Measurements from ENCODE around the gene SLC41A2. TPM values are rescaled to one million over a fixed set of nuclear protein-coding genes. Genes with fewer than 3 reads are reported as not detected.
"Not testable (repeated sequence)": the region's sequence is repeated elsewhere in the genome, so short reads cannot be mapped to it uniquely, and the experiment has no call there.

SLC41A2 gene, protein sequence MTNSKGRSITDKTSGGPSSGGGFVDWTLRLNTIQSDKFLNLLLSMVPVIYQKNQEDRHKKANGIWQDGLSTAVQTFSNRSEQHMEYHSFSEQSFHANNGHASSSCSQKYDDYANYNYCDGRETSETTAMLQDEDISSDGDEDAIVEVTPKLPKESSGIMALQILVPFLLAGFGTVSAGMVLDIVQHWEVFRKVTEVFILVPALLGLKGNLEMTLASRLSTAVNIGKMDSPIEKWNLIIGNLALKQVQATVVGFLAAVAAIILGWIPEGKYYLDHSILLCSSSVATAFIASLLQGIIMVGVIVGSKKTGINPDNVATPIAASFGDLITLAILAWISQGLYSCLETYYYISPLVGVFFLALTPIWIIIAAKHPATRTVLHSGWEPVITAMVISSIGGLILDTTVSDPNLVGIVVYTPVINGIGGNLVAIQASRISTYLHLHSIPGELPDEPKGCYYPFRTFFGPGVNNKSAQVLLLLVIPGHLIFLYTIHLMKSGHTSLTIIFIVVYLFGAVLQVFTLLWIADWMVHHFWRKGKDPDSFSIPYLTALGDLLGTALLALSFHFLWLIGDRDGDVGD
- 17.2 TPM for total RNA-seq

DNA sequence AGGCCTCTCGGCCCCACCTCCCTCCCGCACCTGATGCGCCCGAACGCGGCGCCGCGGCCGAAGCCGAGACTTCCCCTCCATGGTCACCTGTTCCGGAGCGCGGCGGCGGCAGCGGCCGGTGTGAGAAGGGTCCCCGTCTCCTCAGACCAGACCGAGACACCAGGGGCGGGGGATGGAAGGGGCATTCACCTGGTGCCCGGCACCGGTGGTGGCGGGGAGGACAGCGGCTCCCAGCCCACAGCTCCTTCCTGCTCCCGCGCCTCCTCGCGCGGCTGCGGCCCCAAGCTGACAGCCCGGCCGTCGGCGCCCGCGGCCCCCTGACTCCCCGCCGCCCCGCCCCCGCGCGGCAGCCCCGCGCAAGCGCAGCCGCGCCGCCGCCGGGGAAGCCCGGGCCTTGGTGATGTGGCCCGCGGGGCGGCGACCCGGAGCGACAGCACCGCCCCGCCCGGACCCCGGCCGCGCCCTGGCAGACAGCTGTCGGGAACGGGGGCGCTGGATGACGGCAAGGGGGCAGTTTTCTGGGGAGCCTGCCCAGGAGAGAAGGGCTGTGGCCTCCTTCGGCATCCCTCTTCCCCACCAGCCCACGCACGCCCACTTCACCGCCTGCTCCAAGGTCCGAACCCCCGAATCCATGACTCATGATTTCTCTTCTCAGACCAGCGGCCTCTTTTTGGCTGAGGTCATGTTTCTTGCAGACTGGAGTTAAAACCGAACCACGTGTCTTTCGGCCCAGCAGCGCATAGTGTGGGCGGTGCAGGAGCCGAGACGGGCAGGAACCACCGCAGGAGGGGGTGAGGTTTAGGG, at the start of gene SLC41A2:
TSS of gene SLC41A2 (minus strand) at position 290 of the 804 bp plus-strand sequence. CDS start 29,763 bp downstream, outside the sequence.
- DNase-seq: peak; percentile 49

DNA sequence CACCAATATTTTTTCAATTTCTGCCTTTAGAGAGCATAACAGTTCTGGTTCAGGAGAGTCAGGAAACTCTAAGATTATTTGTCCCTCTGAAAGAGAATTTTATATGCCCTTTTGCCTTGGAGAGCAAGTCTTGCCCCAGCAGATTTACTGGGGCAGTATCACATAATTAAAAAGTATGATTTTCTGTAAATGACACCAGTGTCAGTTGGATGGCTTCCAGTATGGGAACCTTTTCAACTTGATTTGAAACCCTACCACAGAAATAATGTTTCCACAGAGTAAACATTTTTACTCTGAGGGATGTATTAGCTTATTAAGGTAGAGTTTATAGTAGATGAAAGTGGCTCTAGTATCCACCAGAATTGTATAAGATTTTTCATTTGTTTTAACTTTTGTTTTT, 43.4 kb upstream of the SLC41A2 start:
- DNase-seq: no peak

DNA sequence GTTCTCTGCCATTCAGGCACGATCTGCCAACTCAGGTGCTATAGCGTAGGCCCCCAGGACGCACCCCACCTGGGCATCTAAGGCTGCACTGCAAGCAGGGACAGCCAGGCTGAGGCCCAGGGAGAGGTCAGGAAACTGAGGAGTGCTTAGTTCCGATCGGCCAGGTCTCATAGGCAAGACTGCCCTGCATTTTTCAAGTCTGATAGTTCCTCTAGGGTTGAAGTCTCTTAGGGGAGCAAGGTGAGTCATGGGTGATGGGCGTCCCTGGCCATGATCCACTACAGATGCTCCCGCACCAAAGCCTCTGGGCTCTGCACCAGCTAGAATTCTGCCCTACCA, 41.2 kb upstream of the SLC41A2 start:
- DNase-seq: no peak

DNA sequence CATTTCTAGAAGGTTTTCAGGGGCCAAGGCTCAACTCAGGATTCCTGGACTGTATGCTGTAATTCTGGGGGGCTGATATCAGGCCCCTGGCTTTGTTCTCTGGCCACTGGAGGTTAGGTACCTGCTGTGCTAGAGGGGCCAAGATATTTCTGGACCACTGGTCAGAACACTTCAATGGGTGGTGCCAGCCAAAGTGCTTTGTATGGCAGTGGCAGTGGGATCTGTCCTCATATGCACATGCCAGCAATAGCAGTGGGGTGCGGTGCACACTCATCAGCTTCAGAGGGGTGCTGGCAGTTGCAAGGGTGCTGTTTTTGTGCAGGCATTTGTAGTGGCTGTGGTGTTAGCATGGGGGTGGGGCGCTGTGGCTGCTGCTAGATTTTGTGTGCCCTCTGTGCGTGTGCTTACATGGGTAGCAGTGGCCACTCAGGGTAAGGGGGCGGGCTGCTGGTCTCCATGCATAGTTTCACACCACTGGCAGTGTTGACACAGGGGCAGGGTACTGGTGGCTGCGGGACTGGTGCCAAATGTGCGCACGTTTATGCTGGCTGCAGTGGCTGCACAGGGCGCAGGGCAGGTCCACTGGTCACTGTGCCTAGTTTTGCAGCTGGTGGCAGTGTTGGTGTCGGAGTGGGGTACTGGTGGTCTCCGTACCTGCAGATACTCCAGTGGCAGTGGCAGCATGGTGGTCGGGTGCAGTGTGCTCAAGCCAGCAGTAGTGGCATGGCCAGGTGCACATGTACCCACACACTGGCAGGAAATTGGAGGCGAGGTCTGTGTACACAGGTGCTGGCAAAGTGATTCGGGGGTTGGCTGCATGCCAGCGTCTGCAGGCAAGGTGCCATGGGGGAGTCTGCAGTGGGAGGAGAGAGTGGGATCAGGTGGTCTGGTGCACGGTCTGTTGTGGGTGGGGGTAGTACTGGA, 40.6 kb upstream of the SLC41A2 start:
- no peak for DNase-seq

DNA sequence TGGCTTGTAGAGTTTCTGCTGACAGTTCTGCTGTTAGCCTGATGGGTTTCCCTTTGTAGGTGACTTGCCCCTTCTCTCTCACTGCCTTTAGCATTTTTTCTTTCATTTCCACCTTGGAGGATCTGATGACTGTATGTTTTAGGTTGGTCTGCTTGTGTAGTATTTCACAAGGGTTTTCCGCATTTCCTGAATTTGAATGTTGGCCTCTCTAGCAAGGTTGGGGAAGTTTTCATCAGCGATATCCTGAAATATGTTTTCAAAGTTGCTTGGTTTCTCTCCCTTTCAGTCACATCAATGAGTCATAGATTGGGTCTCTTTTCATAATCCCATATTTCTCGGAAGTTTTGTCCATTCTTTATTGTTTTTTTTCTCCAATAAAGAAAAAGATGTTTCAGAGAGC, 39.5 kb upstream of the SLC41A2 start:
- no peak for DNase-seq

DNA sequence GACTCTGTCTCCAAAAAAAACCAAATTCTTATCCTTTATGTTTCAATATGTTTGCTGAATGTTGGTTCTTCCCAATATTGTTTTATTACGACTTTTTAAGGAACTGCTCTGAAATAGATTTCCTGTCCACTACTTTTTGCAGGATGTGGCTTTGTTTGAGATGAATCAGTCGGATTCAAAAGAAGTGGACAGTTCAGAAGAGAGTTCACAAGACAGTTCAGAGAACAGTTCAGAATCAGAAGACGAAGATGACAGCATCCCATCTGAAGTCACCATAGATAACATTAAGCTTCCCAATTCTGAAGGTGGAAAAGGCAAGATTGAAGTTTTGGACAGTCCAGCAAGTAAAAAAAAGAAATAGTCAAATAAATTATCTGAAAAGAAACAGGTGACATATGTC, 36.2 kb upstream of the SLC41A2 start:
- no peak for DNase-seq

DNA sequence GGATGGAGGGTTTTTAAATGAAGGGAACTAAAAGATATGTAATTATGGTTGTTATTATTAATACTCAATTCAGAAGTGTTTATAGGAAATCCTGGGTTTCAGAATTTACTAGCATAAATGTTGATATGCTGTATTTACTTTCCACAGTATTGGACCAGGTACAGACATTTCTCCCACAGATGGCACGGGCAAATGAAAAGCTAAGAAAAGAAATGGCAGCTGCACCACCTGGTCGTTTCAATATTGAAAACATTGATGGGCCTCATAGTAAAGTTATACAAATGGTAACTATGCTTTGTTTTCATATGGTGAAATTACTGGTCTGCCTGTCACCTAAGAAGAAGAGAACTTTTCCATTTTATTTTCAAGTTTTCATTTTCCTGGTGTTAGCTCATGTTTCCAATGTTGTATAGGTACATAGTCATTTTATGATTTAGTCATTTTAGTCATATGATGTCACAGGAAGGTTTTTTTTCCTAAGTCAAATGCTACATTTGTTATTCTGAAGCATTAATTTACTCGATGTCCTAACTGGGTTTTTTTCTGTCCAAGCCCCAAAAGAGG, 33.6 kb upstream of the SLC41A2 start:
- DNase-seq: no peak

DNA sequence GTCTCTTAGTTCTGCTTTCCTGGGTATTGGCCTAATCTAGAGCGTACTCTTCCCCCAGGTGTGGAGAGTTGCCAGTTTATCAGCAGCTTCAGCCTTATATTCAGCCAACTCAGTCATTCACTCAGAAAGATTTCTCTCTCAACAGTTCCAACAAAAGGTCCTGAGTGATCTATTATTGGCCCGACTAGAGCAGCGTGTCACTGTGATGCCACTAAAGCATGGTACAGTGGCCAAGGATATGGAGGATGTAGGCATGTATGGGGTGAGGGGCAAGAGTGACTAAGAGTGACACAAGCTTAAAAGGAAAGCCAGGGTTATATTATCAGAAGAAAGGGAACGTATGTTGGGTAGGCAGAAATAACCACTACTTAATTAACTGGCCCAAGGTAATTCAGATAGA, 32.9 kb upstream of the SLC41A2 start:
- DNase-seq: no peak

DNA sequence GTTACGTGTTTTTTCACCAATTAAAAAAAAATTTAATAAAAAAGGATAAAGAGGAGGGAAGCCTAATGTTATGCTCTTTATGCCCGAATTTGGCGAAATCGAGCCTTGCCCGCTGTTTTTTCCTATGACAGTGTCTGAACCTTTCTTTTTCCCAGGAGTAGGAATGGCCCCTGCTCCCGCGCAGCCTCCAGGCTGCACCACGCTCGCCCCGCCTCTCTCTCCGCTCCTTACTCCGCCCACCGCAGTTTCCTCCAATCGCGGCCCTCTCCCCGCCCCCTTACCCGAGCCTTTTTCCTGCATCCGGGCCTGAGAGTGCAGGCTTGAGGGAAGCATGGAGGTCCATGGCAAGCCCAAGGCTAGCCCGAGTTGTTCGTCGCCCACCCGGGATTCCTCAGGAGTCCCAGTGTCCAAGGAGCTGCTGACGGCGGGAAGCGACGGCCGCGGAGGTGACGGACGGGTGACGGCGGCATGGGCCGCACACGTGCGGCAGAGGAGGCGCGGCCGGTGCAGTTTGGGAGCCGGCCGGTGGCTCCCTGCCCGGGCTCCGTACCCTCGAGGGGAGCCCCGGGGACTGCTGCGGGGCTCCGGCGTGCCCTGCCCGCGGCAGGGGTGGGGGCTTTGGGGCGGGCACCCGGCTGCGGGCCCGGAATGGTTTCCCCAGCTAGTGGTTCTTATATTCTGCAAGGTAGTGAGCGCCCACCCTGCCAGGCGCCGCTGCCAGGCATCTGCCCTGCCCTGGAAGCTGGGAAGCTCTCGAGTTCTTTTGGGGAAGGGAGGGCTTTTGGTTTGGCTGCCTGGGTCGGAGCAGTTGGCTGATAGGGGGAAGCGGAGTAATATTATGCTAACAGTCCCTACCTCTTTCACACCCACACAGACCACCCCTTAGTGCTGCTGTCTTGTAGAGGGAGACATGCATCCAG, 28.2 kb upstream of the SLC41A2 start, which contains the start of gene NOPCHAP1:
TSS of gene NOPCHAP1 (plus strand) at position 295 of the 920 bp plus-strand sequence. CDS start at position 332, 37 bp downstream.
- DNase-seq: peak; percentile 83

DNA sequence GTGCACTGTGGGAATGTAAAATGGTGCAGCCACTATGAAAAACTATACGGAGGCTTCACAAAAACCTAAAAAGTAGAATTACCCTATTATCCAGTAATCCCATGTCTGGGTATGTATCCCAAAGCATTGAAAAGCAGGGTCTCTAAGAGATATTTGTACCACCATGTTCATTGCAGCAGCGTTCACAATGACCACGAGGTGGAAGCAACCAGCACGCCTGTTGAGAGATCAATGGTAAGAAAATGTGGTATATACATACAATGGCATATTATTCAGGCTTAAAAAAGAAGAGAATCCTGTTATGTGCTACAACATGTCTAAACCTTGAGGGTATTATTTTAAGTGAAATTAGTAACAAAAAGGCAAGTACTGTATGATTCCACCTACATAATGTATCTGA, 27.1 kb upstream of the SLC41A2 start:
- no peak for DNase-seq

DNA sequence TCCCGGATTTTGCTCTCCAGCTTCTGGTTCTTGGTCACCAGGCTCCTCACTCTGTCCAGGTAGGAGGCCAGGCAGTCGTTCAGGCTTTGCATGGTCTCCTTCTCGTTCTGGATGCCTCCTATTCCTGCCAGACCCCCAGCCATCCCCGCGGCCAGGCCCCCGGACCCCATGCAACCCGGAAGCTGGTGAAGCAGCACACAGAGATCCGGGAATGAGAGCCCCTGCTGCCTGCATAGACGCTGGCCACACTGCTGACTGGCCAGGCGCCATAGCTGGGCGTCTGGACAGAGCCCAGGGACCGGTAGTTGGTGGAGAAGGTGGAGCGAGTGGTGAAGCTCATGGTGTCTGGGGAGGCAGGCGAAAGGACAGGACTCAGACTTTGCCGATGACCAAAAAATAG, 19.6 kb upstream of the SLC41A2 start:
- not testable (repeated sequence) for DNase-seq

DNA sequence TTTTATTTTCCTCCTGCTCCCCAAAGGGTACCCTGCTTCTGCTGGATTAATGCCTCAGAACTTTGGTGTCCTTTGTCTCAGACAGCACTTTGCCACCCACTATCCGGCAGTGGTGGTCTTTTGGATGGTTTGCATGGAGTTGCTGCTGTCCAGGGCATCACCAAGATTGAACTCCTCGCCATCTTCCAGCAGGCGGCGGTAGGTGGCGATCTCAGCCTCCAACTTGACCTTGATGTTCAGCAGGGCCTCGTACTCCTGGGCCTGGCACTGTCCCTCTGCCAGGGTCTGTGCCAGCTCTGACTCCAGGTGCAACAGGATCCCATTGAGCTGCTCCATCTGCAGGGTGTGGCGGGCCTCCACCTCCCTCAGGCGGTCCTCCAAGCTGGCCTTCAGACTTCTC, 18.6 kb upstream of the SLC41A2 start:
- DNase-seq: no peak

DNA sequence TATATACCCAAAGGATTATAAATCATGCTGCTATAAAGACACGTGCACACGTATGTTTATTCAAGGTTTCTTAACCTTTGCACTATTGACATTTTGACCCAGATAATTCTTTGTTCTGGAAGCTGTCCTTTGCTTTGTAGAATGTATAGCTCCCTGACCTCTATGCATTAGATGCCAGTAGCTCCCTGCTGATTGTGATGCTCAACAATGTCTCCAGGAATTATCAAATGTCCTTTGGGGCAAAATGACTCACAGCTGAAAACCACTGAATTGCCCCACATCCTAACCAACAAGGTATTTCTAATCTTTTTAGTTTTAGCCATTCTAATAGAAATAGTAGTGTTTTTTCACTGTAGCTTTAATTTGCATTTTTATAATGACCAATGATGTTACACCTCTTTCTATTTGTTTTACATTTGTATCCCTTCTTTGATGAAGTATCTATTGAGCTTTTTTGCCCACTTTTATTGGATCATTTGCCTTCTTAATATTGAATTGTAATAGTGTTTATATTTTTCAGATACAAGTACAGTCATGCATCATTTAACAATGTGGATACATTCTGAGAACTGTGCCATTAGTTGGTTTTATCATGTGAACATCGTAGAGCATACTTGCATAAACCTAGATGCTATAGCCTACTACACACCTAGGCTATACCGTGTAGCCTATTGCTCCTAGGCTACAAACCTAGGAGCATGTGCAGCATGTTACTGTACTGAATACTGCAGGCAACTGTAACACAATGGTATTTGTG, 17.7 kb upstream of the SLC41A2 start:
- no peak for DNase-seq

DNA sequence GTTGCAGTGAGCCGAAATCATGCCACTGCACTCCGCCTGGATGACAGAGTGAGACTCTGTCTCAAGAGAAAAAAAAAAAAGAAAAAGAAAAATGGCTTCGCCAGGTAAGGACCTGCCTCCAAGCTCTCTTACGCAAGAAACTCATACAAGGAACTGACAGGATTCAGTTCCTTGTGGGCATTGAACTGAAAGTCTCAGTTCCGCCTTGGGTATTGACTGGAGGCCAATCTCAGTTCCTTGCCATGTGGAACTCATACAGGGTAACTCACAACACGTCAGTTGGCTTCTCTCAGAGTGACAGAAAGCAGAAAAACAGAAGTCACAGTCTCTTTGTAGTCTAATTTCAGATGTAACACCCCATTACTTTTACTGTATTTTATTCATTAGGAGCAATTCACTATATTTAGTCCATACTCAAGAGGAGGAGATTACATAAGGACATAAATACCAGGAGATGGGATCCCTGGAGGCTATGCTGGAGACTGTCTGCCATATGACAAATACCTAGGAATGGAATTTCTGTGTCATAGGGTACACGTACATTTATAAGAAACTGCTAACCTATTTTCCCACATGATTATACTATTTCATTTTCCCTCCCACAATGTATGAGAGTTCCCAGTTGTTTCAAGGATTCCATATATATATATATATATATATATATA, 16.7 kb upstream of the SLC41A2 start:
- DNase-seq: no peak

DNA sequence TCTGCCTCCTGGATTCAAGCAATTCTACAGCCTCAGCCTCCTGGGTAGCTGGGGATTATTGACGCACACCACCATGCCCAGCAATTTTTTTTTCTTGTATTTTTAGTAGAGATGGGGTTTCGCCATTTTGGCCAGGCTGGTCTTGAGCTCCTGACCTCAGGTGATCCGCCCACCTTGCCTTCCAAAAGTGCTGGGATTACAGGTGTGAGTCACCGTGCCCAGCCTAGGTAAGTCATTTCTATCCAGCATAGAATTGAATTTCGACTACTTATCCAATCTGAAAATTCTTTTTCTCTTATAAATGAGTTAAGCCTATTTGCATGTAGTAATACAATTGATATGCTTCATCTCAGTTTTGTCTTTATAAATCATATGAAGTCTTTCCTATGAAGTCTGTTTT, 15.2 kb upstream of the SLC41A2 start:
- DNase-seq: no peak

DNA sequence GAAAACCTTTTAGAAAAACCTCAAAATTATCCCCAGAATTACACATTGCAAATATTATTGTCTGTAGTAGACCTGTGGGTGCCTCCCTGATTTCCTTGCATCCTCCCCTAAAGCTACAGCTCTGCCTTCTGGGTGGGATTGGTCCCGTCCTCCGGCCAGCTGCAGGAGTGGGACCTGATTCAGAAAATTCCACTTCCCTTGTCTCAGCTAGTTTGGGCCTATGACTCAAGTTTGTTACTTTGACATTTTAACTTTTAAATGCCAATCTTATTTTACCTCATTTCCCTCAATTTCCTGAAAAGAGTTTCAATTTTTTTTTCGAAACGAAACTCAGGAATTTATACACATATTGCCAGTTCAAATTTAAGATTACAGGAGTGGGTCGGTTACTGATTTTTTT, 13.2 kb upstream of the SLC41A2 start:
- no peak for DNase-seq

DNA sequence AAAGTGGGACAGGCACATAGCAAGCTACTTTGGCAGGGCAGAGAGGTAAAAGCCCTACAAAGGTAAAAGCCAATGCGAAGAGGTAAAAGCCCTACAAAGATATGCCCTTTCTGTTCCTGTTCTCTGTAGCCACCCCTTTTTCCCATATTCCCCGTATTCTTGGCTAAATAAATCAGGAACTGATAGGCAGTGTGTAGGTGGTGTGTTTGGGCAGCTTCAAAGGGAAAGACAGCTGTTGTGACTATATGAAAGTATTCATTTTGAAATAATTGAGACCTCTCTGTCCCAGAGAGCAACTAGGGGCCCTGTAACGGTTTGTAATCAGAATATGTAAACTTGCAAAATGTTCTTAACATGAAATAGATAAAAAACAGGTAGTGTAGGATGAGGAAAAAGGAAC, 11.3 kb upstream of the SLC41A2 start:
- no peak for DNase-seq

DNA sequence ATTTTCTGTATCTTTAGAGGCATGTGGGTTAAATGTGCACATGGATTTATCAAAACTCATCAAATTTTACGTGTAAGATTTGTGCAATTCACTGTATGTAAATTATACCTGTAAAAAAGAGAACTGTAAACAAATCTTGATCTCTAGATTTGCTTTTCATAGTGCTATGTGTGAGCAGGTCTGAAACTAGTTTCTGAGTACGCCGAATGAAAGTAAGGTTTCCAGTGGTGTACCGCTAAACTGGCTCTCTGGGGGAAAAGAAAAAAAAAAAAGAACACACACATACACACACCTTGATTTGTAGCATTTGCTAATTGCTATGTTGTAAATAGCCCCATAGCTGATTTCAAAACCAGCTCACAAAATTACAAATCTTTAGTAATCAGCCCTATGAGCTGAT, 8.6 kb upstream of the SLC41A2 start:
- no peak for DNase-seq

DNA sequence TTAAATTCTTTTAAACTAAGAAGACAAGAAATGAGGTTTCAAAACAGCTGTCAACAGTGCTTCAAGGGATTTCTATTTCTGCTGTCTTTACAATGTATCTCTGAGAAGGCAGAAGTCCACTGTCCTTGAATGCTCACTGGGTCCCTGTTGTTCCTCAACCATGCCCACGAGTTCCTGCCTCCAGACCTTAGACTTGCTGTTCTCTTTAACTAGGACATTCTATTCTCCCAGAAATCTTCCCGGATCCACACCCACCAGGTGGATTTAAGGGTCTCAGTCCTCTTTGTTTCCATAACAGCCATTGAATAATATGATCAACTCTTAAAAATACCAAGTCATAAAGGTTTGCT, 6.7 kb upstream of the SLC41A2 start:
- no peak for DNase-seq

Data from skin of body (tissue), 2 donors.